HG03469 (cell line): Measurements from ENCODE around the gene PHLDA2.
"Not testable (repeated sequence)": the region's sequence is repeated elsewhere in the genome, so short reads cannot be mapped to it uniquely, and the experiment has no call there.

Experiments
- ATAC-seq: cut with Tn5 transposase; IDR thresholded peaks from one replicate; pipeline ENCODE4 v1.9.1; 2021; ENCODE audit warnings: mild to moderate bottlenecking, moderate library complexity, moderate number of reproducible peaks; ENCODE audit not compliant: unreplicated experiment

PHLDA2 gene

DNA sequence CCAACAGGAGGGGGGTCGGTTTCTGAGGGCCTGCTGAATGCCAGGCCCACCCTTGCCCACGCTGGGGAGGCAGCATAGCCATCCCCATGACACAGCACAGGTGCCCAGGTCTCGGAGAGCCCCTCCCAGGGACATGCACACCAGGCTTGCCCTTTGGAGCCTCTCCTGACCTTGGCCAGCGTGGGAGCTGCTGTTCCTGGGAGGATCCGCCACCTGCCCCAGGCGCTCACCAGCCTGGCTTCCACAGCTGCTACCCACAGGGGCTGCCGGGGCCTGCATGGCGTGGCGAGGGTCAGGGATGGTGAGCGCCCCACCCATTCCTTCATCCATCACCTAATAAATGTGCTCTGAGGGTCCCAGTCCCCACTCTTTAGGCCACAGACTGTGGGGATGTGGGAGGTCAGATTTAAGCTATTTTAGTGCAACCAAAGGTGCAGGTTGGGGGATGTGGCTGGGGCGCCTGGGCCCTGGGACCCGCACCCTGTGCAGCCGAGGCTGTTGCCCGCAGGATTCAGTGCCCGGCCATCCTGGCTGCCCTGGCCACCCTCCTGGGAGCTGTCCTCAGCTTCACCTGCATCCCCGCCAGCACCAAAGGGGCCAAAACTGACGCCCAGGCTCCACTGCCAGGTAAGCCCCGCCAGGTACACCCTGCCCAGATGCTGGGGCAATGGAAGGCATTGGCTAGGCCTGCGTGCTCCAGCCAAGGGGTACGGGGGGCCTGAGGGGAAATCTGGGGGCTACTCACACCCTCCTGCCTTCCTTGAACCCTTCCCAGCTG lies 12.9 kb downstream of the PHLDA2 start:
- no peak for ATAC-seq

DNA sequence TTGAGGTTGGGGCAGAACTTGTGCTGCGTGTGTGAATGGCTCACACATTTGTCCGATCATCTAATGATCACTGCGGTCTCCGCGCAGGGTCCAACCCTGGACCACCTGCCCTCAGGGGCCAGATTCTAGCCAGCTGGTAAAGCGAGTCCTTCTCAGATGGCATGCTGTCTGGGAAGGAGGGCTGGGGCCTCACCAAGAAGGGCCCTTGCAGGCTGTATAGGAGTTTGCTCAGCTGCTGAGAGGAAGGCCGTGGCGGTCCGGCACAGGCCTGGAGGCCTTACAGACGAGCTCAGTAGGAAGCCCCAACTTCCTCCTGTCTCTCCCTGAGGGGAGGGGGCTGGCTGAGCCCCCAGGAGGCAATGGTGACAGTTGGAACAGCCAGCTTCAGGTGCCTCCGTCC lies 13.7 kb downstream of the PHLDA2 start:
- no peak for ATAC-seq

DNA sequence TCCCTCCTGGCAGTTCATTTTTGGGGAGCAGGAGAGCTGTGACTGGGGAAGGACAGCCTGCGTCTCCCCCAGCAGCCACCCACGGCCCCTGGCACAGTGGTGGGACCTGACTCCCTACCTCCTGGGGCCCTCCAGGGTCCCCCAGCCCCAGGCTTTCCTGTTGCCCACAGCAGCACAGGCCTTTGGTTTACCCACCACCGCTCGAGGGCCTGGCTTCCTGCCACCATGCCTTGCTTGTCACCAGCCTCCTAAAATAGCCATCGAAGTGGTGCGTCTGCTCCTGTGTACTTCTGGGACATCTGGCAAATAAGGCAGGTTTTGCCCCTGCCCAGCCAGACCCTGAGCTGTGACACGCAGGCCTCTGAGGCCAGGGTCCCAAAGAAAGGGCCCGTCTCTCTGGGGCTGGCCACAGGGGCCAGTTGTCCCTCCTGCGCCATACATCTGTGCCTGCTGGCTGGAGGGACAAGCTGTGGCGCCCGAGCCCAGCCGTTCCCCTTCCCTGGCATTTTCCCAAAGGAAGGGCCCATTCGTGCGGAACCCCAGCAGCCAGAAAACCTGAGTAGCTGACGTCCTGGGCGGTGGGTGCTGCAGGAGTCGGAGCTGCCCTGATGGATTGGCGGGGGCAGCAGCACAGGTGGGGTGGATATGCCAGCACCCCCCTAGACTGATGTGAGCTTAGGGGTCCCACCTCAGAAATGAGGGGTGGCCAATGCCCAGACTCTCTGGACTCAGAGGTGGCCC lies 14.6 kb downstream of the PHLDA2 start:
- no peak for ATAC-seq

DNA sequence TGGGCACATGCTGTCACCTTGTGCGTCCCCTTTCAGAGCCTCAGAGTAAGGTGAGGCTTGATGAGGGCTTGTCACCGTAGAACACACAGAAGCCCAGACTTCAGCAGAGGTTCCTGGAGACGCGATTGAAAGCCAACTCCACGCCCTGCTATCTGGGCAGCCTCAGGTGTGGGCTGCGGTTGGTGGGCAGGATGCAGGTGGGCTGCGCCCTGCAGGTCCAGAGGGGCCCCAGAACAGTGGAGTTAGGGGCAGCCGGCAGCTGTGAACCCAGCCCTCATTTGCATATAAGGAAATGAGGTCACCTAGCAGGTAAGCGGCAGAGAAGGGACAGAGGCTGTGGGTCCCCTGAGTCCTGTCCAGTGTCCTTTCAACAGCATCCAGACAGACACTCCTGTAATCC lies 15.4 kb downstream of the PHLDA2 start:
- ATAC-seq: no peak

DNA sequence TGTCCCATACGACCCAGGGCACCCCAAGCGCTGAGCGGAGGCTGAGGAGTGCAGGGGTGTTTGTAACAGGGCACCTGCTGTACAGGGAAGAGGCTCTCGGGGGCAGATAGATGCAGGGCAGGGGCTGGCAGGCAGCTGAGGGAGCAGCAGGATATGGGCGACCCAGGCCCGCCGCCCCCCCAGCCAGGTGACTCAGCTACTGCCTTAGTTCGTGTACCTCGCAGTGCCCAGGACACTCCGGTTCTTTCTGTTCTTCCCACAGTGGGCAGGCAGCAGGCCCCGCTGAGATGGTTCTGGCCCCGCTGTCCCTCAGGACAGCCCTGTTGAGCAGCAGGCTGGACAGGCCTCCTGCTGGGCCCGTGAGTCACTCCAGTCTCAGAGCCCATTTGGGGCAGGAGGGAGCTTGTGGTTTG lies 16.2 kb downstream of the PHLDA2 start:
- ATAC-seq: no peak

DNA sequence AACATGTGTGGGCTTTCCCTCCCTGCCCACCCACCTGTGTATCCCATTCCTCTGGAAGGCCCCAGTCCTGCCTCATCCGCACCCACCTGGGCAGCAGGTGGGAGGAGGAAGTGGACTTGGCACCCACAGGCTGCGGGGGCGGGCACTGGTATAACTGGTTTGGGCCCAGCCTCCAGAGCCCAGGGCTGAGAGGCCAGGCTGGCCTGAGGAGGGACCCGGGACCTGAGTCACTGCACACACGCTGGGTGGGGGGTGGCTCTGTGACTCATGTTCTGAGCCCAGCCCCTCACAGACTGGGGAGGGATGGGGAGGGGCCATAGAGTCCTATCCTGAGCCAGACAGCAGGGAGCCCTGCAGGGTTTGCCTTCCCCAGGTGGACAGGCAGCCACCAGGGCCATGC lies 16.7 kb downstream of the PHLDA2 start:
- ATAC-seq: no peak

DNA sequence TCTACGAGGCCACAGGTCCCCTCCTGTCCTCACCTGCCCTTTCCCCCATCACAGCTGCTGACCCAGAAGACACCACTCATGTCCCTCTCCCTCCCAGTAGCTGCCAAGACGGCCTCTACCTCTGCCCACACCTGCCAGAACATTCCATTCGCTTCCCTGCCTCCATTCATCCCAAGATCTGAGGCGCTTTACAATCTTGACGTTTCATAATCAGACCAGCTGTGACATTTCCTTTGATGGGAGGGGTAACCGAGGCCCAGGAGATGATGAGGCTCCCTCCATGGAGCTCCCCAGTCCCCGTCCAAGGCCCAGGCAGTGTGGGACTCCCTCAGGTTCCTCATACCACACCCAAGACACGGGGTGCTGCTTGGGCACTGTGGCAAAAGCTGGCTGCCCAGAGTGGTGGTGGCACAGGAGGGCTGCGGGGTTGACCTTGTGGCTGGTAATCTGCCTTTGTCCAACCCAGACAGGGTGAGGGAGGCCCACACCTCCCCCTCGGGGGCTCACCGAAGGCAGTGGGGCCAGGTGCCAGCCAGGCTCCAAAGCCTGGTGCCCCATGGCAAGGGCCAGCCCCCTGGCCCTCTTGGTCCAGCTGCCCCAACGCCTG lies 17.3 kb downstream of the PHLDA2 start:
- no peak for ATAC-seq

DNA sequence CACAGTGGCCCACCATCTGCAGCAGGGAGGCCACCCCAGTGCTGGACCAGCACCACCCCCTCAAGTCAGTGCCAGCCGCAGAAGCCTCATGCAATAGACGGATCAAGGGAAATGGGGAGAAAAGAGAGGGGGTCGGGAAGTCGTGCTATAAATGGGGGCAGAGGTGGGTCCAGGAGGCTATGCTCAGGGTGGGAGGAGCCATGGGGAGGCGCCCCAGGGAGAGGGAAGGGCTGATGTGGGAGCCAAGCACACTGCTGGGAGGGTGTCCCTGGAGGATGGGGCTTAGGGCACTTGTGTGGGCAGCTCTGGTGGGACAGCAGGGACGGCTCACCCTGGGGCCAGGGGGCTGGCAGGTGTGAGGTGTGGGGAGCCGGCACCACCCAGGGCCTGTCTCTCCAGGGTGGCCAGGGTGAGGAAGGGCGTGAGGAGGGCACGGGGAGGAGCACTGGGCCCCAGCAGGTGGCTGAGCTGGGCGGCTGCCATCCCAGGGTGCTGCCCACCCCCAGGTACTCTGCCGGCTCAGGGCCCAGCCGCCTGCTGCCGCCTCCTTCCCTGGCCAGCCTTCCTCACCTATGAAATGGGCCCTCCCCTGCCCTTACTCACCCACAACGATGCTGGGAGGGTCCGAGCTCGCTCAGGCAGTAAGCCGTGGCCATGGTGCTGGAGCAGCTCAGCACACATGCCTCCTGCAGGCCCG lies 18.0 kb downstream of the PHLDA2 start:
- ATAC-seq: no peak

DNA sequence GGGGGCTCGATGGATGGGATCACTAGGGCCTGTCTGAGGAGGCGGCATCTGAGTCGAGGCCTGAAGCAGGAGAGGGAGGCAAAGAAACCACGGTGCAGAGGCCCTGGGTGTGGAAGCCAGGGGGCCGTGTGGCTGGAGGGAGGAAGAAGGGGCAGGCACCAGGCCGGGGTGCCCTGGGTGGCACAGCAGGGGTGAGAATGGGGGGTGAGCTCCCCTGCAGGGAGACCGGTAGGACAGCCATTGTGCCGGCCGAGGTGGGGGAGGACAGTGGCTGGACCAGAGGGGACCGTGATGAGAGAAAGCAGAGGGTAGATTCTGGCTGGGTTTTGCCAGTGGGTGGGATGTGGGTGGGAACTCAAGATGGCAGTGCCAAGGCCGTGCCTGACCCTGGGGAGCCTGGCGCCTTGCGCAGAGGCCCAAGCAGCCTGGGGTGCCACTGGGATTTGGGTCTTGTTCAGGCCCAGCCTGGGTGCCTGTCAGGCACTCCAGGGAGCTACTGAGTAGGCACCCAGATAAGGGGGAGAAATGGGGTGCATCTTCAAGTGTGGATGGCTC lies 18.7 kb downstream of the PHLDA2 start:
- ATAC-seq: no peak

DNA sequence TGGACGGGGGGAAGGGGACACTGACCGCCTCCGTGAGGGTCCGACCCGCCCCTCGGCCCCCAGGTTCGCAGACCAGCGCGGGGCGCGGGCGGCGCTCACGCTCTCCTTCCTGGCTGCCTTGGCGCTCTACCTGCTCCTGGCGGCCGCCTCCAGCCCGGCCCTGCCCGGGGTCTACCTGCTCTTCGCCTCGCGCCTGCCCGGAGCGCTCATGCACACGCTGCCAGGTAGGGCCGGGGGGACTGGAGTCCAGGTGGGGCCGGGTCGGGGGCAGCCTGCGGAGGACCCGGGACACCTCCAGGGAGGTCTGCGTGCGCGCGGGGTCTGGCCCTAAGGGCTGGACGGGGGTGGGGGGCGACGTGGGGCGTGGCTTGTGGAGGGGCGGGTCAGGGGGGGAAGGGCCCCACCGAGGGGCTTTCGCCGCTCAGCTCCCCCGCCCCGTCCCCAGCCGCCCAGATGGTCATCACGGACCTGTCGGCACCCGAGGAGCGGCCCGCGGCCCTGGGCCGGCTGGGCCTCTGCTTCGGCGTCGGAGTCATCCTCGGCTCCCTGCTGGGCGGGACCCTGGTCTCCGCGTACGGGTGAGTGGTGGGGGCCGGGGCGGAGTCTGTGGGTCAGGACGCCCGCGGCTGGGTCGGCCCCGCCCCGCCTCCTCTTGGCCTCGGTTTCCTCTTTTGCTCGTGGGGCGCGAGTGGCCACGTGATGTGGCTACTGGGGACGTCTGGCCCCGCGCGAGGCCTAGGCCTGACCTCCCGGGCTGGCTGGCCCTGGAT lies 19.9 kb downstream of the PHLDA2 start:
- no peak for ATAC-seq

DNA sequence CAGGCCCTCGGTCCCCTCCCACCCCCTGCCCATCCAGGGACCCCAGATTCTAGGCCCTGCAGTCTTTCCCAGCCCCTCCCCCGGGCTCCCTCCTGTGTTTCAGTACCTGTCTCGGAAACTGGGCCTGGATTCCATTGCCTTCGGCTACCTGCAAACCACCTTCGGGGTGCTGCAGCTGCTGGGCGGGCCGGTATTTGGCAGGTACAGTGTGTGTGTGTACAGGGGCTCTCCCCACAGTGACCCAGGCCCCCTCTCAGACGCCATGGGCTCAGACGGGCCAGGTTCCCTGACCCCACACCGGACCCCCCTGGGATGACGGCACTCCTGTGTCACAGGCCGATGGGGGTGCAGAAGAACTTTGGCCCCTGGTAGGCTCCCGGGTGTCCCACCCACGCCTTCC lies 21.1 kb downstream of the PHLDA2 start:
- no peak for ATAC-seq

DNA sequence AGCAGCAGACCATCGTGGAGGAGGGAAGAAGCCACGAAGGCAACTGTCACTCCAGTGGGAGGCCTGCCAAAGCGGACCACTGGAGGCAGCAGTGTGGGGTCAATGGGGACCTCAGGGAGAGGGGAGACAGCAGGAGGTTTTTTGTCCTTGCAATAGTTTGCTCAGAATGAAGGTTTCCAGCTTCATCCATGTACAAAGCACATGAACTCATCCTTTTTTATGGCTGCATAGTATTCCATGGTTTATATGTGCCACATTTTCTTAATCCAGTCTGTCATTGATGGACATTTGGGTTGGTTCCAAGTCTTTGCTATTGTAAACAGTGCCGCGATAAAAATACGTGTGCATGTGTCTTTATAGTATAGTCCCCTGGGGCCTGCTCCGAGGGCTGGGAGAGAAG lies 23.9 kb downstream of the PHLDA2 start:
- ATAC-seq: not testable (repeated sequence)

DNA sequence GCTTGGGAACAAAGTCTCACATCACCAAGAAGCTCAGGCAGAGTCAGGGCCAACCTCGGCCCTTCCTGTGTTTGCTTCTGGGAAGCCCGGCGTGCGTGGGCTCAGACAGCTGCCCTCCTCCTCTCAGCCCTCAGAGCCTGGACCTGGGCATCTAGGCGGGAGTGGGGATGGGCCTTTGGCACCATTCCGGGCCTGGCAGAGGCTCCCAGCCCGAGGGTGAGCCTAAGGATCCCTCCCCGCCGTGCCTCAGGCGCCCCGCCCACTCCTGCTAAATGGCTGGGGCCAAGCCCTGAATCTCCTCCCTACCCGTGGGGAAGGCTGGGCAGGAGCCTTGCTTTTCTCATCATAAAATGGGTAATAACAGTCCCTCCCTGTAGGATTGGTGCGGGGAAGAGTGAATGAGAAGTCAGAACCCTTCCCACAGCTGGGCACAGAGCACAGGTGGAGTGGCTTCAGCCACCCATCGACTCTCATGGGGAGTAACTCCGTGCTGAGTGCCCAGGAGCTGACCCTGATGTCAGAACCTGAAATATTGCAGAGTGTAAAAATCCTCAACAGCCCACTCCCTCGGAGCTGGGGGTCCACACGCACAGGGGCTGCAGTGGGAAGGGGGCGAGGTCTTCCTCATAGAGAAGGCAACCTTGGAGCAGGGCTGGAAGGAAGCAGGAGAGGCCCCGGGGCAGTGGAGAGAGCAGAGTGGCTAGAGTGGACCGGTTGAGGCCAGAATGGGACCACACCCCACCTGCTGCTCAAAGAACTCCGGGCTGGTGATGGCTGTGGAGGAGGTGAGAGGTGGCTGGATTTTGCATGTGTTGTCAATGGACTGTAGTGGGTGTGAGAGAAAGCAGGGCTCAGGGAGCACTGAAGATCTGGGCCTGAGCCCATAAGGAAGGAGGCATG lies 24.8 kb downstream of the PHLDA2 start:
- no peak for ATAC-seq

DNA sequence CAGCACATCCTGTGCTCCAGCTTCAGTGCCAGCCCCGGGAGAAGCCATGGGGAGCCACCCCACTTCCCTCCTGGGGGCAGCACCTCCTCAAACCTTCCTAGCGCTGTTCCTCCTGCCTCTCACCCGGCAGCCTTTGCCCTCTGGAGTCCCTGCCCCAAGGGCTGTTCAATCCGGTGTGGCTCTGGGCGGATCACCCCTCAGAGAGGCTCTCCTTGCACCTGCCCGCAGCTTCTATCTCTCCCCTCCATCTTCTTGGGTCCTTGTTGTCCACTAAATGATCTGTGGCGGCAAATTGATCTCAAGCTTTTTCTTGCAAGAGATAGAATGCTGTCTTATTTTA lies 25.6 kb downstream of the PHLDA2 start:
- no peak for ATAC-seq

DNA sequence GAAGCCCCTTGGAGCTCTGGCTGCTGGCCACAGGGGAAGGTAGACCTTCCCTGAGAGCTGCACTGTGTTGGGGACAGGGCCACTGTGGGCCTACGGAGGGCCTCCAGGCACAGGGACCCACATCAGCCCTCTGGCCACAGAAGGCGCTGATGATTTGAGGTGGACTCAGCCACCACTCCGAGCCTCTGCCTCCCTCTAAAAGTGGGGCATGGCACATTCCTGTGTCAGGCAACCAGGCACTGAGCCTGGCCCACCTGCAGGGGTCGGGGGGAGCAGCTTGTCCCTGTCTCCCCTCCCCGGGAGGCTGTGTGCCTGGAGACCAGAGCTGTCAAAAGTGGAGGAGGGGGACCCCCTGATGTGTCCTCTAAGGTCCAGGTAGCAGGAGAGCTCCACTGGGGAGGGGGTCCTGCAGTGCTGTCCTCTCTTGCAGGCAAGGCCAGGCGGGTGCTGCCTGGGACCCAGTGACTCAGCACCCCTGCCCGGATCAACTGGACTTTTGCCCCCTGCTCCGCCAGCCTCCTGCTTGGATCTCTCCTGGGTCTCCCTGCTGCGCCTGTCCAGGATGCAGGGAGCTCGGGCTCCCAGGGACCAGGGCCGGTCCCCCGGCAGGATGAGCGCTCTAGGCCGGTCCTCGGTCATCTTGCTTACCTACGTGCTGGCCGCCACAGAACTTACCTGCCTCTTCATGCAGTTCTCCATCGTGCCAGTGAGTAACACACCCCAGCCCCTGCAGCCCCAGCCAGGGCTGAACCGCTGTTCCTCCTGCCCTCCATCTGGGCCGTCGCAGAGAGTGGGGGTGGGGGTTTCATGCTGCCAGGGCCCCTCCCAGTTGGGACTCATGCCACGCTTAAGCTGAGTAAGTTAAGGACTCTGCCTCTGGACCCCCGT lies 26.2 kb downstream of the PHLDA2 start:
- no peak for ATAC-seq

DNA sequence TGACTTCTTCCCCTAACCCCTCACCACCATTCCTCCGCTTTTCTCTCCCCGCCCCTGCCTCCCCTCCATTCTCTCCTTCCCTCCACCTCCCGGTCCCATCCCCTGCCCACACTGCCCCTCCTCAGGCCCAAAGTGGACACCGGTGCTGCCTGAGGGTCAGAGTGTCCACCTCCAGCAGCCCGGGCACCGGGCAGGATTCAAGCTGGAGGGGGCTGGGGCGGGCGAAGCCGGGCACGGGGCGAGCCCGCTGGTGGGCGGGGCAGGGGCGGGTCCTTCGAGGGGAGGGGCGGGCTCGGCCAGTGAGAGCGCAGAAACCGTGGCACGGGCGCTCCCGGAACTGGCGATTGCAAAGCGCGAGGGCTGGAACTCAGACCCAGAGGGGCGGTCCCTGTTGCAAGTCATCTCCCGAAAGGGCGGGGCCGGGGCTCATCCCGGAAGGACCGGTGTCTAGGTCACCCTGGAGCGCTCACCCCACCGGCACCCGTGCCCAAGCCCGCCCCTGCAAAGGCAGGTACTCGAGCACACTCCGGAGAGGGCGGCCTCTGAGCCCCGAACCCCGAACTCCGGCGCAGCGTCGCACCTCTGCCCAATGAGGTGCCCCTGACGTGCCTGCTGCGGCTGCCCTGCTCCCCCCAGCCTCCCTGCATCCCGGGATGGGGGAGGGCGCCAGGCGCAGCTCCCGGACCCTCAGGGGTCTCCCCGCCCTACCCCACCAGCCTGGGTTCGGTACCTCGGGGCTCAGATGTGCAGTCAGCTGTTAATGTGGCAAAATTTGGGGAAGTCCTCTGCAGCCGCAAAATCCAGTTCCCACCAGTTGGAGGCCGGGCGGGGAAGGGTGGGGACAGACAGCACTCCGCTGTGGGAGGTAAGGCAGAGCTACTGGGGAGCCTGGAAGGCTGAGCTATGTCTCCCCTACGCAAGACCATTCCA lies 27.1 kb downstream of the PHLDA2 start:
- peak; percentile 72 for ATAC-seq

DNA sequence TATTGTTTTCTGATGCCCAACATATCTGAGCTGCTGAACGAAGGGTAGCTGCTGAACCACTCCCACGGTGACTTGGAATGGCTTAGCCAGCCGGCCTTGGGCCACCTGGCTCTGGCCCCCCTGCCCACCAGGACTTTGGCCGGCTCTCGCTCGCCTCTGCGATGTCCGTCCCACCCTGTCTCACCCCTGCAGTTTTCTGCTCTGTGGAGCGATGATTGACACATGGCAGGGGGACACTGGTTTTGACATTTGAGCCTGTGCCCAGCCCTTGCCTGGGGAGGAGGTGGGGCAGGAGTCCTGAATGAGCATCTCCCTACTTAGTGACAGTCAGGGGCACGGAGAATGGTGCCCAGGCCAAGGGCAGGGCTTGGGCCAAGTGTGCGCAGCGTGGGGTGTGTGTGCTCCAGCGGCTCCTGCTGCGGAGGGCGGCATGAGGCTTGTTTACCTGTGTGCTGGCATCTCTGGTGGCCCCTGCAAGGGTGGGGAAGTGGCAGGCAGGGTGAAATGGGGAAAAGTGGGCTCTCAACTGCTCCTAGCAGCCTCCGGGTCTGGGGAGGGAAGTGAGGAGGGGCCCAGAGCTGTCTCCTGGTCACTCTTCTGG lies 27.9 kb downstream of the PHLDA2 start:
- no peak for ATAC-seq
